Activated naive CD4-positive, alpha-beta T cell treated with anti-CD3 and anti-CD28 coated beads, Interleukin-2, amount 50 U/mL, for 24 hours (primary cell): ENCODE data around the gene HPCA.
A peak's percentile ranks its signal among the peaks of the same experiment; 100 is the strongest.

Experiments
- H3K27ac Mint-ChIP-seq: one replicate; pipeline ENCODE4 v1.8.0; 2021; ENCODE audit warnings: mild to moderate bottlenecking, mixed read lengths
- H3K27me3 Mint-ChIP-seq: one replicate; pipeline ENCODE4 v1.8.0; 2021; ENCODE audit warnings: mixed read lengths
- H3K36me3 Mint-ChIP-seq: one replicate; pipeline ENCODE4 v1.8.0; 2021; ENCODE audit warnings: mixed read lengths
- H3K4me1 Mint-ChIP-seq: one replicate; pipeline ENCODE4 v1.8.0; 2021; ENCODE audit warnings: mixed read lengths
- H3K4me3 Mint-ChIP-seq: one replicate; pipeline ENCODE4 v1.8.0; 2021; ENCODE audit warnings: mild to moderate bottlenecking, mixed read lengths
- H3K9me3 Mint-ChIP-seq: one replicate; pipeline ENCODE4 v1.8.0; 2021; ENCODE audit warnings: mixed read lengths

Gene HPCA

DNA sequence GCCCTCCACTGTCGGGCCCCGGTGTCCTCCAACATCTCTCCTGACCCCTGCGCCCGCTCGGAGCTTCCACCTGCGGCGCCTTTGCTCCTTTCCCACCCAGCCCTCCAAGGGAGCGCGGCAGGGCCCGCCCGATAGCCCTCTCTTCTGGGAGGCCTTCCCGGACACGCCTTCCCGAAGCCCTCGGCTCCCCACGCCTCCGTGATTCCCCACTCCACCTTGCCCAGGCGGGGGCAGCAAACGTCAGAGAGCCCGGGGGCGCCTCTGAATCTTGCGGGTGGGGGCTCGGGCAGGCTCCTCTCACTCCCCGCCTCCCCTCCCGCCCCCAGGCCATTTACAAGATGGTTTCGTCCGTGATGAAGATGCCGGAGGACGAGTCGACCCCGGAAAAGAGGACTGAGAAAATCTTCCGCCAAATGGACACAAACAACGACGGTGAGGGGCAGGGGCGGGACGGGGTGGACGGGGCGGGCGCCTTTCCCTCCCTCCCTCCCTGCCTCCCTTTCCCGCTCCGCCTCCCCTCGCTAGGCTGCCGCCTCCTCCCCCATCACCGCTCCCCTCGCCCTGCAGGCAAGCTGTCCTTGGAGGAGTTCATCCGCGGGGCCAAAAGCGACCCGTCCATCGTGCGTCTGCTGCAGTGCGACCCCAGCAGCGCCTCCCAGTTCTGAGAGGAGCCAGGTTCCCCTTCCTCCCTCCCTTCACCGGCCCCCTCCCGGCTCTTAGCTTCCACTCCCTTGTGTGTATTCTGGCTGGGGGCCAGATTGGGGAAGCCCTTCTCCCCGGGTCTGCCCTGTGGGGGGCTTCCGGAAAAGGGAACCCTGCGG, 7.1 kb downstream of the HPCA start:
- Mint-ChIP-seq H3K27me3 (peaks cover 40% of the 10 kb centered on the region), H3K36me3 (no peaks in the 10 kb centered on the region), H3K4me3 (peak overlapping the region; percentile 51), H3K27ac (no peak overlapping the region), H3K4me1 (peaks cover 9% of the 10 kb centered on the region), H3K9me3 (no peaks in the 10 kb centered on the region)

DNA sequence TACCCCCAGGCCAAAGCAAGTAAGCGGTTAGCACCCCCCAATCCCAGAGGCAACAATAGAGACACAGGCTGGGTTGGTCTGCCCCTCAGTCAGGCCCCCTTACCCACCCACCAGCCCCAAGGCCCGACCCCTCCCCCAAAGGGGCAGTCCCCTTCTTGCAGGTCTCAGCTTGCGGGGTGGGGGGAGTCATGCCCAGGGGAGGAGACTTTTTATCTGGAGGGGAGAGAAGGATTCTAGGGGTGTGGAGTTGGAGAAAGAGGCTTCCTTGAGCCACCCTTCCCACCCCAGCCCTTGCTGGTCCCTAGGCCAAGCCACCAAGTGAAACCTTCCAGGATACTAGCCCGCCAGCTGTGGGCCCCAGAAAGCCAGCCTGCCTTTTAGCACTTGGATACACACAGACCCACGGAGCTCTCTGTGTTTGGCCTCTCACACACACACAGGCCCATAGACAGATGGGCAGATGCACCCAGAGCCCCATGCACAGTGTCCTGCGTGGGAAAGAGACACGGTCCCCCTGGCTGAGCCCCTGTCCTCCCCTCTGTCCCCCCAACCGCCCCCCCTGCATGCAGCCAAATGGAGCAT, 7.8 kb downstream of the HPCA start:
- H3K27me3 Mint-ChIP-seq, result peaks cover 43% of the 10 kb centered on the region
- peak overlapping the region; percentile 51 for H3K4me3 Mint-ChIP-seq
- H3K27ac Mint-ChIP-seq, result no peak overlapping the region
- H3K36me3 Mint-ChIP-seq, result no peaks in the 10 kb centered on the region
- peaks cover 9% of the 10 kb centered on the region for H3K4me1 Mint-ChIP-seq
- H3K9me3 Mint-ChIP-seq, result no peaks in the 10 kb centered on the region

DNA sequence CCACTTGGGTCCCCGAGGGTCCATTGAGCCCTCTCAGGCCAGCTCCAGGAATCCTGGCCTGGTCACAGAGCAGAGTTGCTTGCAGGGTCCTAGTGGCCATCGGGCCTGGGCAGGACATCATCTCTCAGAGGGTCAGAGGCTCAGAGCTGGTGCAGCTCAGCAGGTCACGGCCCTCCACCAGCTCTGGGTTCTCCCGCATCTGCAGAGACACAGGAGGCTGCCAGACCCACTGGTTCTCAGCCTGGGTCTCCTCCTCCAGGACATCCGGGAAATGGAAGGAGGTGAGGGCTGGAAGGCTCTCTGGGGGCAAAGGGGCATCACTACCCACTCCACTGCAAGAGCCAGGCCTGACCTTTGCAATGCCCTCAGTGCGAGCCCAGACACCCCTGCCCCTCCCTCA, 8.4 kb downstream of the HPCA start:
- H3K36me3 Mint-ChIP-seq, result no peaks in the 10 kb centered on the region
- H3K9me3 Mint-ChIP-seq, result no peaks in the 10 kb centered on the region
- H3K4me3 Mint-ChIP-seq, result no peak overlapping the region
- H3K27ac Mint-ChIP-seq, result no peak overlapping the region
- H3K27me3 Mint-ChIP-seq, result peaks cover 42% of the 10 kb centered on the region
- H3K4me1 Mint-ChIP-seq, result peaks cover 9% of the 10 kb centered on the region

DNA sequence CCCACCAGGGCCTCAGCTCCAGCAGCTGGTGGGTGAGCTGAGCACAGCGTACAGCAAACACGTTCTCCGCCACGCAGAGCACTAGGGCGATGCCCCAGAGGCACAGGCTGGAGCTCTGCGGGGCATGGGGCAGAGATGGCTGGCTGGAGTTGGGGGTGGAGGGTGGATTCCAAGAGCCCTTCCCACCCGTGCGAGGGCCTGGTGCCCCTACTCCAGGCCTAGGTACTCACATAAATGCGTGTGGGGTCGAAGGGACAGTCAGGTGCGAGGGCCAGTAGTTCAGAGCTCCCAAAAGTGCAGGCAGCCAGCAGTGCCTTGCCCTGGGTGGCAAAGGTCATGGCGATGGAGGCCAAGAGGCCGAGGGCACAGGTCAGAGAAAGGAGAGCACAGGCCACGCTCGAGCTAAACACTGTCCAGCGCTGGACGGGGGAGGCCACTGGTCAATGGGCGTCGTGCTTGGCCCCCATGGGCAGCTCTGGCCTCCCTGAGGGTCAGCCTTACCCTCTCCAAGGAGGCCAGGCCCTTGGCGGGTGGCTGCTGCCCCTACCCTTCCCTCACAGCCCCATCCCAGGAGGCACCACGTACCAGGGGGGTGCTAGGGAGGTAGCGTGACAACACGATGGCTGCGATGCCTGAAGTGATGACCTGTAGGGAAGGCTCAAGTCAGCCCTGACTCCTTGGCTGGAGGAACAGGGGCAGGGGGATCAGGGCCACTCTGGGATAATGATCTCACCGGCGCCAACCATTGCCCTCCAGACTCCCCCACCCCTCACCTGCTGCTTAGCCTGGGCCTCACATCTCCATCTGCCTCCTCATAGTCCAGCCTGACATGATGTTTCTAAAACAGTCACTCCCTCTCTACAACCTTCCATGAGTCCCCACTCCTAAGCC, 9.3 kb downstream of the HPCA start:
- no peaks in the 10 kb centered on the region for H3K36me3 Mint-ChIP-seq
- H3K4me1 Mint-ChIP-seq, result peaks cover 11% of the 10 kb centered on the region
- peak overlapping the region; percentile 76 for H3K27ac Mint-ChIP-seq
- peaks cover 38% of the 10 kb centered on the region for H3K27me3 Mint-ChIP-seq
- no peak overlapping the region for H3K4me3 Mint-ChIP-seq
- no peaks in the 10 kb centered on the region for H3K9me3 Mint-ChIP-seq

- H3K27ac Mint-ChIP-seq, result no peak overlapping the region
- no peaks in the 10 kb centered on the region for H3K36me3 Mint-ChIP-seq
- H3K4me1 Mint-ChIP-seq, result peaks cover 14% of the 10 kb centered on the region
- no peak overlapping the region for H3K4me3 Mint-ChIP-seq
- peaks cover 34% of the 10 kb centered on the region for H3K27me3 Mint-ChIP-seq
- no peaks in the 10 kb centered on the region for H3K9me3 Mint-ChIP-seq
These were observed 10.2 kb downstream of the HPCA start for GRCh38 chr1:32896451-32896850.

GRCh38 chr1:32897082-32898049, 11.1 kb downstream of the HPCA start:
- peaks cover 31% of the 10 kb centered on the region for H3K27me3 Mint-ChIP-seq
- no peak overlapping the region for H3K27ac Mint-ChIP-seq
- H3K9me3 Mint-ChIP-seq, result no peaks in the 10 kb centered on the region
- peaks cover 13% of the 10 kb centered on the region for H3K4me1 Mint-ChIP-seq
- H3K4me3 Mint-ChIP-seq, result no peak overlapping the region
- no peaks in the 10 kb centered on the region for H3K36me3 Mint-ChIP-seq

GRCh38 chr1:32898056-32898455, 11.8 kb downstream of the HPCA start:
- H3K36me3 Mint-ChIP-seq, result no peaks in the 10 kb centered on the region

GRCh38 chr1:32898958-32899357, 12.7 kb downstream of the HPCA start:
- Mint-ChIP-seq H3K36me3 (no peaks in the 10 kb centered on the region), H3K4me3 (no peak overlapping the region), H3K27ac (no peak overlapping the region), H3K27me3 (peaks cover 32% of the 10 kb centered on the region), H3K4me1 (peaks cover 9% of the 10 kb centered on the region), H3K9me3 (no peaks in the 10 kb centered on the region)

More at GRCh38 chr1:32898056-32898455, 11.8 kb downstream of the HPCA start:
- Mint-ChIP-seq H3K9me3 (no peaks in the 10 kb centered on the region), H3K27me3 (peaks cover 31% of the 10 kb centered on the region), H3K4me1 (peaks cover 9% of the 10 kb centered on the region), H3K4me3 (no peak overlapping the region), H3K27ac (no peak overlapping the region)

- no peak overlapping the region for H3K4me3 Mint-ChIP-seq
- no peak overlapping the region for H3K27ac Mint-ChIP-seq
- H3K36me3 Mint-ChIP-seq, result no peaks in the 10 kb centered on the region
- no peaks in the 10 kb centered on the region for H3K9me3 Mint-ChIP-seq
- H3K4me1 Mint-ChIP-seq, result peaks cover 9% of the 10 kb centered on the region
- H3K27me3 Mint-ChIP-seq, result peaks cover 32% of the 10 kb centered on the region
These were observed 13.4 kb downstream of the HPCA start for GRCh38 chr1:32899586-32900296.

GRCh38 chr1:32900371-32900955, 14.2 kb downstream of the HPCA start:
- no peaks in the 10 kb centered on the region for H3K9me3 Mint-ChIP-seq
- no peaks in the 10 kb centered on the region for H3K36me3 Mint-ChIP-seq
- peaks cover 32% of the 10 kb centered on the region for H3K27me3 Mint-ChIP-seq
- H3K4me3 Mint-ChIP-seq, result peak overlapping the region; percentile 77
- peaks cover 9% of the 10 kb centered on the region for H3K4me1 Mint-ChIP-seq
- no peak overlapping the region for H3K27ac Mint-ChIP-seq

DNA sequence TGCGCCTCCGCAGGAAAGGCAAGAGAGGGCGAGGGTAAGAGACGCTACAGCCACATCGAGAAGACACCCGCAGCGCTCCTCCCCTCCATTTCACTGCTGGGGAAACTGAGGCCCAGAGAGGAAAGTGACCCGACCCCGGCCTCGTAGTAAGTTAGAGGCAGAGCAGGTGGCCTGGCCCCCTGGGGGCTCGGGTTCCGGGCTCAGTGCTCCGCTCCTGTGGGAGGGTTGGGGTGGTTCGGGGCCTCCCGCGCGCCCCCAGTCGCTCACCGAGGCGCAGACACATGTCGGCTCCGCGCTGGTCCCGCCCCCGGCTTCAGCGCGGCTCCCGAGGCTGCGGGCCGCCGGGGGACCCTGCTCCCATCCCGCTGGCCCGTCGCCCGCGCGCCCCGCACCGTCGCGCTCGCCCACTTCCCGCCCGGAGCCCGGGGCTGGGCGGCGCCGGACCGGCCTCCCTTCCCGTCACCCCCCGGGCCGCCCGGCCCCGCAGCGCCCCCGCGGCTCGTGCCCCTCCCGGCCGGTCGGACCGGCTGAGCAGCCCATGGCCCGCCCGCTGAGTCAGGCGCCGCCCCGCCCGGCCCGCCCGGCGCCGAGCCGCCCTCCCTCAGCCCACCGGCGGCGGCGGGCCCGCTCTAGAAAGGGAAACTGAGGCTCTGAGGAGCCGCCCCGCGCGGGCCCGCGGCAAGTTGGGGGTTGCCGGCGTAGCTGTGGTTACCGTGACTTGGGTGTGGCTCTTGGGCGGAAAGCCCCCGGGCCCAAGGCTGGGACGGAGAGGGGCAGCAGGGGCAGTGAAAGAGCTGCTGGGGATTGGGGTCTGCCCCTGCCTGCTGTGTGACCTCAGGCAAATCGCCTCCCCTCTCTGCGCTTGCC, 14.9 kb downstream of the HPCA start, which contains the start of gene TMEM54:
TSS of gene TMEM54 (minus strand) at position 434 of the 867 bp plus-strand sequence. CDS start at position 283, 151 bp downstream.
- no peak within 1 kb of the TSS for H3K27ac Mint-ChIP-seq
- H3K4me1 Mint-ChIP-seq, result peaks cover 9% of the 10 kb centered on the region
- peaks cover 29% of the 10 kb centered on the region for H3K27me3 Mint-ChIP-seq
- H3K36me3 Mint-ChIP-seq, result no peaks in the 10 kb centered on the region
- H3K4me3 Mint-ChIP-seq, result peak within 1 kb of the TSS; percentile 81
- no peaks in the 10 kb centered on the region for H3K9me3 Mint-ChIP-seq

DNA sequence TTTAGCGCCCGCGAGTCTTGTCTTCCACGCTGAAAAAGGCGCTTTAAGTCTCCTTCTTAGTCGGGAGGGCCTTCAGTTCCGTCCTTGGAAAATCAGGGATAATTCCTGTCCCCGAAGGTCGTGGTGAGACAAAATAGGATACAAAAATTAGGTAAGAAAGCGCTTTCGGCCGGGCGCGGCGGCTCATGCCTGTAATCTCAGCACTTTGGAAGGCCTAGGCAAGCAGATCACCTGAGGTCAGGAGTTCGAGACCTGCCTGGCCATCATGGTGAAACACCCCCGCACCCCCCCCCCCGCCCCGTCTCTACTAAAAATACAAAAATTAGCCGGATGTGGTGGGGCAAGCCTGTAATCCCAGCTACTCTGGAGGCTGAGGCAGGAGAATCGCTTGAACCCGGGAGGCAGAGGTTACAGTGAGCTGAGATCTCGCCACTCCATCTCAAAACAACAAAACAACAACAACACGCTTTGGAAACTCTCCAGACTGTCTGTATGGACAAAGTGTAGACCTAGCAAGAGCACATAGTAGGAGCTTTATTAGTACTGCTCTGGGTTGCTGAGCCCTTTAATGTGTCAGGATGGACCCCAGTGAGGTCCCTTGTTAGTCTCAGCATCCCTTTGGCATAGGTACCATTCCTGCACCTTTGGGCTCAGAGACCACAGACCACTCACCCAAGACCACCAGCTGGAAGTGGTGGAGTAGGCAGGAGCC, 15.7 kb downstream of the HPCA start:
- no peaks in the 10 kb centered on the region for H3K36me3 Mint-ChIP-seq
- H3K27me3 Mint-ChIP-seq, result peaks cover 29% of the 10 kb centered on the region
- no peak overlapping the region for H3K27ac Mint-ChIP-seq
- peaks cover 9% of the 10 kb centered on the region for H3K4me1 Mint-ChIP-seq
- peak overlapping the region; percentile 81 for H3K4me3 Mint-ChIP-seq
- H3K9me3 Mint-ChIP-seq, result no peaks in the 10 kb centered on the region

GRCh38 chr1:32902535-32902920, 16.2 kb downstream of the HPCA start:
- peaks cover 26% of the 10 kb centered on the region for H3K27me3 Mint-ChIP-seq
- H3K27ac Mint-ChIP-seq, result no peak overlapping the region
- H3K9me3 Mint-ChIP-seq, result no peaks in the 10 kb centered on the region
- peak overlapping the region; percentile 76 for H3K4me3 Mint-ChIP-seq
- H3K36me3 Mint-ChIP-seq, result no peaks in the 10 kb centered on the region
- peaks cover 9% of the 10 kb centered on the region for H3K4me1 Mint-ChIP-seq
